Measurements from ENCODE around the gene HTD2.

Gene HTD2

GRCh38 chr3:58358808-58359207 is 52.5 kb downstream of the HTD2 start:
- DNase-seq (ENCODE audit: low spot score) = no peak

- DNase-seq (ENCODE audit: low spot score) = no peak
Observed at GRCh38 chr3:58359621-58360020, 53.3 kb downstream of the HTD2 start.

GRCh38 chr3:58361866-58362265 is 55.5 kb downstream of the HTD2 start:
- no peak for DNase-seq (ENCODE audit: low spot score)

- DNase-seq (ENCODE audit: low spot score) = no peak
Observed at GRCh38 chr3:58366699-58367098, 60.4 kb downstream of the HTD2 start.

- no peak for DNase-seq (ENCODE audit: low spot score)
Observed at GRCh38 chr3:58369038-58369437, 62.7 kb downstream of the HTD2 start.
